GM19463 (cell line): Measurements from ENCODE around the gene CHGA.

ENCODE experiments used
- ATAC-seq: cut with Tn5 transposase; IDR thresholded peaks from one replicate; pipeline ENCODE4 v1.9.1; 2021; ENCODE audit warnings: mild to moderate bottlenecking, moderate library complexity; ENCODE audit not compliant: unreplicated experiment

The CHGA gene

DNA sequence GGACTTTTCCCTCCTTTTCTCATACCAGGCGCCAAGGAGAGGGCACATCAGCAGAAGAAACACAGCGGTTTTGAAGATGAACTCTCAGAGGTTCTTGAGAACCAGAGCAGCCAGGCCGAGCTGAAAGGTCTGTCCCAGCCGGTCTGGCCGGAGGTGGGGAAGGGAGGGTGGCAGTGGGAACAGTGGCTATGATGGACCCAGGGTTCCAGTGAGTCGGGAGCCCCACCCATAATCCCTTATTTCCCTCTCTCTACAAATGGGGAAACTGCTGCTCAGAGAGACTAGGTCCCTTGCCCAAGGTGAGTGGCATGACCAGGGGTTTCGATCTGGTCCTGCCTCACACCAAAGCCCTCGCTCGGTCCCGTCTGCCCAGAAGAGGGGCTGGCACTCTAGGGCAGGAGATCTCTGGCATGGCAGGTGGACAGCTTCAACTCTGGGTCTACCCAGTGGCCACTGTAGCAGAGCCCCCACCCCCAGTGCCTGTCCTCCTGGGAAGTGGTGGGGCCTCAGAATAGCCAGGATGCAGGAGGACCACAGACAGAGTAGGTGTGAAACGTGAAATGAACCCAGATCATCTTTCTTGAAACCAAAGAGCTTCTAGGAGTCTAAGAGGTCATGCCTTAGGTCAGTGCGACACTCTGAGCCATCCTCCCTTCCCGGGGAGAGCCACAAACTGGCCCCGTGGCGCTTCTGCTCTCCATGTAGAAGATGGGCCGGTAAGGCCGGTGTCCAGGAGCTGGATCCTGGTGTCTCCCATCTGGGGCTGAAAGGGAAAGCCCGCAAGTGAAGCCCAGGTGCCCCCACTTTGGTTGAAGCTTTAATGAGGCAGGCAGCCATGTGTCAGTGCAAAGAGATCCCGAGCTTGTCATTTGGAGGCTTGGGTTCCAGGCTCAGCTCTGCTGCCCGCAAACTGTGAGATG, 7.0 kb downstream of the CHGA start:
- no peak for ATAC-seq

- ATAC-seq, result no peak
Measured at GRCh38 chr14:92930737-92931602, 8.0 kb downstream of the CHGA start.

- no peak for ATAC-seq
Measured at GRCh38 chr14:92931681-92932447, 8.9 kb downstream of the CHGA start.

- no peak for ATAC-seq
Measured at GRCh38 chr14:92932448-92933395, 9.8 kb downstream of the CHGA start.

DNA sequence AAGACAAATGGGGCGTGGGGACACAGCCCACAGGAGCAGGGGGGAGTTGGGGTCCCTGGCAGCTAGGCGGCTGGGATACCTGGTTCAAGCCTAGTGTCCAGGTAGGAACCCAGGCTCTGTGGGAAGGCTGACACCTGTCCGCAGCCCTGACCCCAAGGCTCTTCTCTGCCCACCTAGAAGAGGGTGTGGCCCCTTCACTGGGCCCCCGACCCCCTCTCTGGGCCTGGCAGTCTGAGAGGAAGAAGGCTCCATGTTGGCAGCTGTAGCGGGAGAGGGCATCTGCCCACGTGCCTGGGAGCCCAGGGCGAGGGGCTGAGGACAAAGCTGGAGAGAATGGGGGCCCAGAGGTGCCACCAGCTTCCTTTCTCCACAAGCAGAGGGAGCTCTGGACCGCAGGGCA, 10.5 kb downstream of the CHGA start:
- ATAC-seq, result no peak

GRCh38 chr14:92934196-92935085, 11.5 kb downstream of the CHGA start:
- ATAC-seq, result no peak

- ATAC-seq, result no peak
Measured at GRCh38 chr14:92935446-92935845, 12.5 kb downstream of the CHGA start.

DNA sequence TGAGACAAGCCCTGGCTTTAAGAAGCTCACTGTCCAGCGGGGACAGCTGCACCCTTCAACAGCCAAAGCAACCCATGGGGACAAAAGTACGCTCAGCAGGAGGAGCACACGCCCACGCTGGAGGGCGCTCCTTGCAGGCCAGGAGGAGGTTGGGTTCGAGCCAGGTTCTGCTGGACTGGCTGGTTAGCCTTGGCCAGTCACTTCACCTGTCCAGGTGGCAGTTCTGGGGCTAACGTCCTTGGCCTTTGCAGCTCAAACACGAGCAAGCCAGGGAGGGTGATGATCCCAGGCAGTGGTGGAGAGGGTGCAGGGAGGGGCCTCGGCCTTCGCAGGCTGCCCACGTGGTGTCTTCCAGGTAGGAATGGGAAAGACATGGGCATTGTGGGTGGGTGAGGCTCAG, 13.1 kb downstream of the CHGA start:
- no peak for ATAC-seq

DNA sequence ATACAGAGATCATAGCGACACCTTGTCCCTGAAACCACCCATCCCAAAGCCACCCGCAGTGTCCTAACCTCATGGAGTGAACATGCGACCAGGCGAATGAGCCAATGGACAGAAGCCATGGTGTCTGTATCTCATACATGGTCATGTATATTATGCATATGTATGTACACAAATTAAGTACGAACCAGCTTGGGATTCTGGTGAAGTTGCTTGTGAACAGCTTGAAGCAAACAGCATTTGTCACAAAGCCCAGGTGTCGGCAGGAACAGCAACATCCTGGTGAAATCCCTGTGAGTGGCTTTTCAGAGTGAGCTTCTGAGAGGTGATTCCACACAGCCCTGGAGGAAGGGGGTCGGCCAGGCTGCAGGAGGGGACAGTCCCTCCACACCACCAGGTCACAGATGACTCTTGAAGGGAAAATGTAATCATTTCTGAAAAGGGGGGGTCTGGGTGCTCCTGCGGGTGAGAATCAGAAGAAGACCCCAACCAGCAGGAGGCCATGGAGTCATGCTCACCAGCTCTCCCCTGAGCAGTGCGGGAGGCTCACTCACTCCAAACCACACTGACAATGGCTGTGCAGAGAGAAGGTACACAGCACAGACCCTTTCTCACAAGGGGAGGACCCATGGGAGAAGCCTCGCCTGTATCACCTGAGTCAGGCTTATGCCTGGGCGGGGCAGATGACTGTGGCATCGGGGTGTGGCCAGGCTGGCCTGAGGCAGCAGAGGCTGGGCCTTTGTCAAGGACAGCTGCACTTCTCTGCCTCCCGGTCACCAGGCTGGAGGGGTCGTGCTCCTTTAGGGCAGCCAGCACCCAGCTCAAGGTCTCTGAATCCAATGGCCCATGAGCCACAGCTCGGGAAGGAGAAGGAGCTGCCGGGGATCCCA, 14.3 kb downstream of the CHGA start:
- no peak for ATAC-seq

DNA sequence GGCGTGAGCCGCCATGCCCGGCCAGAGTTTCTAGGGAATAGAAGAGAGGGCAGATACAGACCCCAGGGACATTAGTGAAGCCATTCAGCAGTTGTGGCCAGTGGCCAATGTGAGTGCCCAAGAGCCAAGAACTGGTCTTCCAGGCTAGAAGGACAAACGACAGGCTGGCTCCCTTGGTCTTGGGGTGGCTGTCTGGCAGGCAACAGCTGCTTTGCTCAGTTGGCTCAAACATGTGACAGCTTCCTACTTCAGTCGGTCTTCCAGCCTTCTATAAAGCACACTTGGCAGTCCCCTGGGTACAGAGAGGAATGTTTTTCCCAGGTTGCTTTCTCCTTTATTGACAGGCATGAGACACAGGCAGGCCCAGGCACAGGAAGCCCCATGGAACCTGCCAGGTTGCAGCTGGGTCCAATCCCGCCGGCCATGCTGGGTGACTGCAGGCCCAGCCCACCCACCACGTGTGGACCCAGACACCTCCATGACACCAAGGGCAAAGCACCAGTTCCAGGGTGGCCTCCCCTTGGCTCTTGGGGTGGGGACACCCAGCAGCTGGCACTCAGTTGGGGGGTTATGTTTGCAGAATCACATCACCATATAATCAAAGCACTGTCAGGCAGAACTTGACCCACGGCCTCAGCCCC, 15.4 kb downstream of the CHGA start:
- no peak for ATAC-seq

GRCh38 chr14:92938890-92939671, 16.1 kb downstream of the CHGA start:
- ATAC-seq, result no peak

GRCh38 chr14:92939699-92940098, 16.7 kb downstream of the CHGA start:
- ATAC-seq, result no peak

- ATAC-seq, result no peak
Measured at GRCh38 chr14:92940543-92940942, 17.6 kb downstream of the CHGA start.

DNA sequence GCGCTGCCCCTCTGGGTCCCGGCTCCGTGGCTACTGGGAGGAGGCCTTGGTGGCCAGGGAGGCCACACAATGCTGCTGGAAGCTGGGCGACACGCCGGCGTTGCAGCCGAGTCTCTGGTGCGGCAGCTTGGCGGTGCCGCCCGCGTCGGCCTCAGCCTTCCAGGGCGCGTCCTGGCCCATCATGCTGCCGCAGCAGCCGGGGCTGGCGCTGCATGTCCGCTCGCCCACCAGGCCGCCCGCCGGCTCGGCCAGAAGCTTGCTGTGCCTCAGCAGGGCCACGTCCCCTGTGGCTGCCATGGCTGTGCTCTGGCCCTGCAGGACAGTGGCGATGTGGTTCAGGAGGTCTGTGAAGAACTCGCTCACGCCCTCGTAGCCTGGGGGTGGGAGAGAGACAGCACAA, 18.6 kb downstream of the CHGA start:
- ATAC-seq, result no peak

GRCh38 chr14:92942136-92942535, 19.2 kb downstream of the CHGA start:
- ATAC-seq, result no peak

- ATAC-seq, result no peak
Measured at GRCh38 chr14:92942576-92942975, 19.6 kb downstream of the CHGA start.
